IPS DF 4.7 (cell line): ENCODE data around the gene POLR1E.
"Not testable (repeated sequence)": the region's sequence is repeated elsewhere in the genome, so short reads cannot be mapped to it uniquely, and the experiment has no call there.

Experiments
- DNase-seq: peaks from one replicate; pipeline ENCODE4 v3.0.0-alpha.2; 2013; ENCODE audit warnings: low spot score; ENCODE audit errors: extremely low read depth

The POLR1E gene

DNA sequence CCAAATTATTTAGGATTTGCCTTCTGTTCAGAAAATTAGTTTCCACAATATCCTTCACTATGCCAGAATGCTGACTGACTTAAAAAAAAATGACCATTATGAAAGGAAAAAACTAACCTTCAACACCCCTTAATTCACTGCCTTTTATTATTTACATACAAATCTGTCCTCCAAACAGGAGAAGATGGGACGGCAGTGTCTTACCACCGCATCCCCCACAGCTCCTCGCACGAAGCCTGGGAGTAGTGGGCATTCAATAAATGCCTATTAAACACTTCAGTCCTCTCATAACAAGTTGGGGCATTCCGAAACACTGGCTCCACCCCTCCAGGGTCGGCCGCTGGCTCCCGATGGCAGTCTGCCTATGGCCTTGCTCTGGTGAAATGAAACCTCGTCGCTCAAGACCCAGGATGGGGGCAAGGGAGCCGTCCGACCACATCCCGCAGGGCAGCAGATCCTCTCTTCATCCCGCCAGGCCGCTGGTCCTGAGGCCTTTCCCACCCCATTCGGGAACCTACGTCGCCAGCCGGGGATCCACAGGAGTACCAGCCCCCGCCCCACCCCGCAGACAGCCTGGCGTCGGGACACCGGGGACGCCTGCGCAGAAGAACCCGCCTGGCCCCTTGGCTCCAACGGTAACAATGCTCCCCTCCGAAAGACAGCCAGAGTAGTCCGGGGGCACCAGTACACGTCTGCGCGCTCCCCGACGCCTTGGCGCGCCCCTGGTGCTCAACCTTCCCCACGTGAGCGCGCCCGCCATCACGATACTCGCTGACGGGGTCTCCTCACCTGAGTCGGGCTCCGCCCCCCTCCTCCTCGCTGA, 21.1 kb upstream of the POLR1E start:
- no peak for DNase-seq

- peak; percentile 99 for DNase-seq
These were observed 20.3 kb upstream of the POLR1E start, which contains the start of gene ZBTB5 for GRCh38 chr9:37465249-37466036. Gene ZBTB5 (minus strand): TSS chr9:37465450. CDS start chr9:37442551, 22,899 bp downstream.

DNA sequence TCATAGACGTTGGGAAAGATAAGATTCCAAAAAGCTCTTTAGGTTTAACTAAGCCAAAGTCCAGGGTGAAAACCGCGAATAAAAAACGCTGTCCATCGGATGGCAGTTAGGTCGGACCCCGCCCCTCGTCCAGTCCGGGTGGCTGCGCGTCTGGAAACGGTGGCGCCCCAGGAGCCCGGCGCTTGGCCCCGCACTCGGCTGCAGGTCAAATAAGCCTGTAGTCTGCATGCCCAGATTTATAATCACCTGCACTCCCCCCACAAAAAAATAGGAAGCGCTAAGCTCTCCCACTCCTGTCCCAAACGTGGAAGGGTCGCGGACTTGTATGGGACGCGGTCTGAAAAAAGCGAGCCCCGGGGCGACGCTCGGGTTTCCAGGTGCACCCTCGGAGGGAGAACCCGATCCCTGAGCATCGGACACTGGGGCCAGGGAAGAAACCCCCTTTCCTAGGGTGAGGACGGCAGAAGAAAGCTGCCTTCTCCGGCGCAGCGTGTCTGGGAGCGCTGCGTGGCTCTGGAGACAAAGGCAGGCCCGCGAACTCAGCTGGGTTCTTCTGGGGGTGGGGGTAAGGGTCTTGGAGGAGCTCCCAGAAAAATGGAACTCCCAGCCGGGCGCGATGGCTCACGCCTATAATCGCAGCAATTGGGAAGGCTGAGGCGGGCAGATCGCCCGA, 19.6 kb upstream of the POLR1E start:
- DNase-seq: no peak

- DNase-seq: not testable (repeated sequence)
These were observed 18.2 kb upstream of the POLR1E start for GRCh38 chr9:37467530-37467929.

- DNase-seq: no peak
These were observed 17.1 kb upstream of the POLR1E start for GRCh38 chr9:37468620-37469019.

DNA sequence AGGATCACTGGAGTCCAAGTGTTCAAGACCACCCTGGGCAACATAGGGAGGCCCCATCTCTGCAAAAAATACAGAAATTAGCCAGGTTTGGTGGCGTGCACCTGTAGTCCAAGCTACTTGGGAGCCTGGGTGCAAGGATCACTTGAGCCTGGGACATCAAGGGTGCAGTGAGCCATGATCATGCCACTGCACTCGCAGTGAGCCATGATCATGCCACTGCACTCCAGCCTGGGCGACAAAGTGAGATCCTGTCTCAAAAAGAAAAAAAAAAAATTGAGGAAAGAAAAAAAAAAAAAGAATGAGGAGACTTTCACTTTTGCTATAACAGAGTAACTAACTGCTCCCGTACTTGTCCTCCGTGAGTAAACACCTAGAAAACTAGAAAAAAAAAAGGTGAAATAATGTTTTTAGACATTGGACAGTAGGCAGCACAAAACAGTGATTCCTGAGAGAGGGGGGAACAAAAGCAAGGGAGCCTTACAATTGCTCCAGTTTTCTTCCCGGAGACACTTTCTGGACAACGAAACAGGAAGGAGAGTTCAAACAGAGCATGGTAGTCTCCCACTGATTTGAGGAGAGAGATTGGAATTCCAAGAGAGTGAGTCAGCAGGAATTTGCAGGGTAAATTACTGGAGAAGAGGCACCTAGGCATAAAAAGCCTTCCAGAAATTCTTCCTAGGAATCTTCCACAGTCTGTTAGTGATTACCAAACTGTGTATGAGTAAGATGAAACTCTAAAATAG, 13.6 kb upstream of the POLR1E start:
- DNase-seq: peak; percentile 94

DNA sequence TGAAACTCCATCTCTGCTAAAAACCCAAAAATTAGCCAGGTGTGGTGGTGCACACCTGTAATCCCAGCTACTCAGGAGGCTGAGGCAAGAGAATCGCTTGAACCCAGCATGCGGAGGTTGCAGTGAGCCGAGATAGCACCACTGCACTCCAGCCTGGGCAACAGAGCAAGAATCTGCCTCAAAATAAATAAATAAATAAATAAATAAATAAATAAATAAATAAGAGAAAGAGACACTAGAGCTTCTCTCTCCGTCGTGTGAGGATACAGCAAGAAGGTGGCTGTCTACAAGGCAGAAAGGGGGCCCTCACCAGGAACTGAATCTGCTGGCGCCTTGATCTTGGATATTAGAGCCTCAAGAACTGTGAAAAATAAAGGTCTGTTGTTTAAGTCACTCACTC, 11.8 kb upstream of the POLR1E start:
- DNase-seq: not testable (repeated sequence)

GRCh38 chr9:37474438-37474837, 11.3 kb upstream of the POLR1E start:
- no peak for DNase-seq

DNA sequence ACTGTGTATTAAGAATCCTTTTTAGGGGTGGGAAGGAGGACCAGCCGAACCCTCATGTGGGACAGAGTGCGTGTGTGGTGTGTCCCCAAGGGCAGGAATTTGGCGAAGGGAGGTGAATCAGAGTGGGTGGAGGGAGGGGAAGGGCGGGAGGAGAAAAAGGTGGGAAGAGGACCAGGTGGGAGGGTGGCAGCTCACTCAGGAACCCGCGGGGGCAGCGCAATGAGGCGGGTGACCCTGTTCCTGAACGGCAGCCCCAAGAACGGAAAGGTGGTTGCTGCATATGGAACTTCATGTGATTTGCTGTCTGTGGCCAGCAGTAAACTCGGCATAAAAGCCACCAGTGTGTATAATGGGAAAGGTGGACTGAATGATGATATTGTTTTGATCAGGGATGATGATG, 8.8 kb upstream of the POLR1E start:
- DNase-seq: no peak

- DNase-seq: not testable (repeated sequence)
These were observed 8.3 kb upstream of the POLR1E start for GRCh38 chr9:37477443-37477842.

- DNase-seq: not testable (repeated sequence)
These were observed 7.6 kb upstream of the POLR1E start for GRCh38 chr9:37477987-37478619.

- no peak for DNase-seq
These were observed 5.0 kb upstream of the POLR1E start for GRCh38 chr9:37480759-37481158.

DNA sequence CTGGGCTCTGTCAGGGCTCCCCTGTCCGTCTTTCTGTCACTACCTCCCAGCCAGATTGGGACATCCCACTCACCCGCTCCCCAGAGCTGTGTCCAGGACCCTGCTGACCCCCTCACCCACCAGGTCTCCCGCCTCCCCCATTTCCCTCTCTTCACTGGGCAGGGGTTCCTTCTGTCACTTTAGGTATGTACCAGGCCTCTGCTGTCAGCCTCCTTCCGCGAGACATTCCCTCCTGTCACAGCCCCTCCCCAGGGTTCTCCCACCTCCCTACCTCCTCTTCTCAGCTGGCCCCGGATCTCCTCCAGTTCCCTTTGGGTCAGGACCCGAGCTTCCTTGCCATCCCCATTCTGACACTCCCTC, 488 bp downstream of the POLR1E start:
- no peak for DNase-seq

GRCh38 chr9:37486616-37487548, 1.1 kb downstream of the POLR1E start:
- no peak for DNase-seq

DNA sequence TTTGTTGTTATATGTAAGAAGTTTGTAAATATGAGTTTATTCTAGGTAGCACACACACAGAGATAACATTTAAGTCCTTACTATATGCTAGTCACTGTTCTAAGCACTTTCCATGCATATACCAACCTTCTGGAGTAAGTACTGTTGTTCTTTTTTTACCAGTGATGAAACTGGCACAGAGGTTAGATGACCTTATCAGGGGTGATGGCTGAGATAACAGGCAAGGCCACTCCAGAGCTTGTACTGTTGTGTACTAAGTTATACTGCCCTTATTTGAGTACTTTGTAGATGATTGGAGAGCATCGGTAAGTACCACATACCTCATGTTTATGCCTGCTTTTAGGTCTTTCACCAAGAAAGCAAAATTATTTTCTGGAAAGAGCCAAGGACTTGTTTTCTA, 6.2 kb downstream of the POLR1E start:
- DNase-seq: no peak

DNA sequence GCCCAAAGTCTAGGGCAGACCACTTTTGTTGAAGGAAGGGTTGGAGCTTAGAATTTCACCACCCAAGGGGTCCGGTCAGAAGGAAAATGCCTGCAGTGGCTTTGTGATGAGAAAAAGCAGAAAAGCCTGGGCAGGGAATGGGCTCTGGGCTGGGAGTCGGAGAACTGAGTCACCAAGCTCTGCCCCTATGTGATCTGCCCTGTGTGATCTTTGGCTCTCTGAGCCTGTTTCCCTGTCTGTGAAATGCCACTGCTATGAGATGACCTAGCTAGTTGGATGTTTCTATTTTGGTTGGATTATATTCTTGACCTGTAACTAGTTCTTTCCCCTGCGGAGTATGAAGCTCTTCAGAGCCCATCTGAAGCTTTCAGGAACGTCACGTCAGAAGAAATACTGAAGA, 9.8 kb downstream of the POLR1E start:
- DNase-seq: no peak

GRCh38 chr9:37496020-37496419, 10.3 kb downstream of the POLR1E start:
- no peak for DNase-seq

DNA sequence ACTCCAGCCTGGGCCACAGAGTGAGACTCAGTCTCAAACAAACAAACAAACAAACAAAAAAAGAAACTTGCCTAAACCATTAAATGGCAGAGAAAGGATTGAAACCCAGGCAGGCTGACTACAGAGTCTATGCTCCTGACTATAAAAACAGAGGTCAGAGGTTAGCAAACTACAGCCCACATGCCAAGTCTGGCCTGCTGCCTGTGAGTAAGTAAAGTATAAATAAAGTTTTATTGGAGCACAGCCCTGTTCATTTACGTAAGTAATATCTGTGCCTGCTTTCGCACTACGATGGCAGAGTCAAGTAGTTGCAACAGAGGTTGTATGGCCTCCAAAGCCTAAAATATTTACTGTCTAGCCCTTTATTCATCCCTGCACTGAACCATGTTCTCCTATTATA, 11.6 kb downstream of the POLR1E start:
- no peak for DNase-seq

DNA sequence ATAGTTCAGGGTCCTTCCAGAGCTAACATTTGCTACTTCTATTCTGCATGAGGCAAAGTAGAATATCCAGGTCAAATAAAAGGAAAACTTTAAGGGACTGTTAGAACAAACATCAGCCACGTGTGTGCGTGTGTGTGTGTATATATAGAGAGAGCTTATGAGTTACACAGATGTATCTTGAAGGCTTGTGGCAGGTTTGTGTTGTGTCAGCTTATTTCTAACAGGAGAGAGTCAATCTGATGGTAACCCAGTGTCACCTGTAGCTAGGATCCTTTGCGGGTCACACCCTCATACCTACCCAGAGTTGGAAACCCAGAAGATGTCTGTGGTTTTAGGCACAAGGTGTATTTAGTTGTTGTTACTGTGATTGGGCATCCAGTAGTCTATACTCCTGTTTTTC, 12.7 kb downstream of the POLR1E start:
- DNase-seq: no peak

GRCh38 chr9:37499297-37499696, 13.5 kb downstream of the POLR1E start:
- no peak for DNase-seq
